Lower leg skin (tissue), 3 donors: ENCODE measurements around the gene MPIG6B.

Experiments
- POLR2A ChIP-seq, 2 donors: fragments of 450-650 bp; IDR thresholded peaks; one replicate each; pipeline ENCODE4 v1.6.1; 2016 to 2017; ENCODE audit warnings: antibody characterized with exemption in 2 of 2, mild to moderate bottlenecking in 1 of 2, moderate library complexity in 1 of 2
- TF ChIP-seq, protein P1 (sequence below), 3 donors: fragments of 450-650 bp; IDR thresholded peaks; one replicate each; pipeline ENCODE4 v1.5.1; 2016; ENCODE audit warnings: antibody characterized with exemption in 3 of 3, mild to moderate bottlenecking in 3 of 3, moderate library complexity in 2 of 3

DNA sequence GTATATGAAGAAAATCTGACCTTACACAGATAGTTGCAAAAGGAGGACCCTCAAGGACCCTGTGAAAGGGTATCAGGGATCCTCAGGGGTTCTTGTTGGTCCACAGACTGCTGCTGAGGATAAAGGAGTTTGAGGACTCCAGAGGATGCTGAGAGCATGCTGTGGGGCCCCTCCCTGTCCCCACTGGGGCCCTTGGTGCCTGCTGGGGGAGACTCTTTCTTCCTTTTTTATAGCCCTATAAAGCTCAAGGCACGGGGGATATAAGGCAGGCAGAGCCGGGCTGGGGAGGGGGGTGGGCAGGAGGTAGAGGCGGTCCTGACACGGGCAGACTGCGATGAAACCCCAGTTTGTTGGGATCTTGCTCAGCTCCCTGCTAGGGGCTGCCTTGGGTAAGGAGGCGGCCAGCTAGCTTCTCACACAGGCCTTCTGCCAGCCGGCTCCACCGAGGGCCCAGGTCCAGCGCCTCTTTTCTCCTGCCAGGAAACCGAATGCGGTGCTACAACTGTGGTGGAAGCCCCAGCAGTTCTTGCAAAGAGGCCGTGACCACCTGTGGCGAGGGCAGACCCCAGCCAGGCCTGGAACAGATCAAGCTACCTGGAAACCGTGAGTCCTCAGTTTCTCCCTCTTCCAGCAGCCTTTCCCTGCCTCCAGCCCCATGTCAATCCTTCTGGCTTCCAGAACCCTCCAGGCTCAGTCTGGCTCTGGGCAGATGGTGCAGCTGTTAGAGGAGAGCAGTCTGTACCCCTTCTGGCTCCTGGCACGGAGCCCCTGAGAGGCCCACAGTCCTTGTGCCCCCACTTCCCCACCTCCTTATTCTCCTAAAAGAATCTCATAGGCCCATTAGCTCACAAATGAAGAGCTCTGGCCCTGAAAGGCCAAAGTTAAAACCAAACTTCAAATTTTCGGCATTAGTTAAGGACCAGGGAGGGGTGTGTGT lies 7.9 kb upstream of the MPIG6B start, which contains the start of gene LY6G6D:
- TF ChIP-seq, protein P1, sequence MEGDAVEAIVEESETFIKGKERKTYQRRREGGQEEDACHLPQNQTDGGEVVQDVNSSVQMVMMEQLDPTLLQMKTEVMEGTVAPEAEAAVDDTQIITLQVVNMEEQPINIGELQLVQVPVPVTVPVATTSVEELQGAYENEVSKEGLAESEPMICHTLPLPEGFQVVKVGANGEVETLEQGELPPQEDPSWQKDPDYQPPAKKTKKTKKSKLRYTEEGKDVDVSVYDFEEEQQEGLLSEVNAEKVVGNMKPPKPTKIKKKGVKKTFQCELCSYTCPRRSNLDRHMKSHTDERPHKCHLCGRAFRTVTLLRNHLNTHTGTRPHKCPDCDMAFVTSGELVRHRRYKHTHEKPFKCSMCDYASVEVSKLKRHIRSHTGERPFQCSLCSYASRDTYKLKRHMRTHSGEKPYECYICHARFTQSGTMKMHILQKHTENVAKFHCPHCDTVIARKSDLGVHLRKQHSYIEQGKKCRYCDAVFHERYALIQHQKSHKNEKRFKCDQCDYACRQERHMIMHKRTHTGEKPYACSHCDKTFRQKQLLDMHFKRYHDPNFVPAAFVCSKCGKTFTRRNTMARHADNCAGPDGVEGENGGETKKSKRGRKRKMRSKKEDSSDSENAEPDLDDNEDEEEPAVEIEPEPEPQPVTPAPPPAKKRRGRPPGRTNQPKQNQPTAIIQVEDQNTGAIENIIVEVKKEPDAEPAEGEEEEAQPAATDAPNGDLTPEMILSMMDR (IDR thresholded peaks at IDR 0.05), result no peak
- no peak for TF ChIP-seq POLR2A (IDR thresholded peaks at IDR 0.05)
